Left ventricle myocardium inferior (tissue), 1 donor: ENCODE data around the gene FAF1. TPM values are rescaled to one million over a fixed set of nuclear protein-coding genes. Genes with fewer than 3 reads are reported as not detected.
A peak's percentile ranks its signal among the peaks of the same experiment; 100 is the strongest.

Experiments used
- DNase-seq: peaks from one replicate; pipeline ENCODE4 v3.0.0-alpha.2; 2020
- H3K27ac ChIP-seq: fragments of 200-600 bp; replicated peaks from 2 replicates; pipeline ENCODE4 v1.8.0; 2021
- H3K27me3 ChIP-seq: fragments of 200-600 bp; 2 replicates; pipeline ENCODE4 v1.8.0; 2021; ENCODE audit warnings: low read depth
- H3K36me3 ChIP-seq: fragments of 200-600 bp; 2 replicates; pipeline ENCODE4 v1.8.0; 2021
- H3K4me1 ChIP-seq: fragments of 200-600 bp; 2 replicates; pipeline ENCODE4 v1.8.0; 2021
- H3K4me3 ChIP-seq: fragments of 200-600 bp; 2 replicates; pipeline ENCODE4 v1.8.0; 2021; ENCODE audit warnings: mild to moderate bottlenecking, moderate library complexity
- H3K9me3 ChIP-seq: fragments of 200-600 bp; replicated peaks from 2 replicates; pipeline ENCODE4 v1.8.0; 2021
- CTCF ChIP-seq: fragments of 200-600 bp; IDR thresholded peaks from 2 replicates; pipeline ENCODE4 v1.8.0; 2021; ENCODE audit warnings: antibody characterized with exemption, mild to moderate bottlenecking, borderline replicate concordance
- intact Hi-C: fragments of 100-400 bp; cut with micrococcal nuclease; formaldehyde crosslinking; loops from one replicate; pipeline ENCODE4 v1.11.0; 2022
- total RNA-seq: library from RNA; stranded (reverse); fragmentation: NEBNext Ultra II Directional; extraction: Animal tissue kit (Norgen Biotek cat#: 25700); gene quantifications from one replicate; pipeline ENCODE4 v1.2.1, GENCODE V29; 2021
- donor health status: DM: no; HTN: yes; CAD: no; lungs with severe emphysema.

FAF1 gene
- total RNA-seq, 1 donor from 2014 or later, result 80.0 TPM

- no peak overlapping the region for H3K4me3 ChIP-seq
- DNase-seq, result no peak
- H3K27ac ChIP-seq, result no peak overlapping the region
- TF ChIP-seq CTCF, result no peak
- intact Hi-C loops, result no loop called here
- H3K9me3 ChIP-seq, result no peaks in the 10 kb centered on the region
- peaks cover 100% of the 10 kb centered on the region for H3K27me3 ChIP-seq
- H3K36me3 ChIP-seq, result no peaks in the 10 kb centered on the region
- H3K4me1 ChIP-seq, result peaks cover 53% of the 10 kb centered on the region
Measured at GRCh38 chr1:50427086-50427817, 532.8 kb downstream of the FAF1 start.

GRCh38 chr1:50426702-50427085 lies 533.4 kb downstream of the FAF1 start:
- peaks cover 100% of the 10 kb centered on the region for H3K27me3 ChIP-seq
- no peak for DNase-seq
- H3K36me3 ChIP-seq, result no peaks in the 10 kb centered on the region
- intact Hi-C loops, result no loop called here
- H3K27ac ChIP-seq, result no peak overlapping the region
- H3K4me1 ChIP-seq, result peaks cover 53% of the 10 kb centered on the region
- no peak overlapping the region for H3K4me3 ChIP-seq
- TF ChIP-seq CTCF, result no peak
- H3K9me3 ChIP-seq, result no peaks in the 10 kb centered on the region

- H3K4me1 ChIP-seq, result peaks cover 53% of the 10 kb centered on the region
- intact Hi-C loops, result no loop called here
- H3K9me3 ChIP-seq, result no peaks in the 10 kb centered on the region
Measured at GRCh38 chr1:50426108-50426700, 533.9 kb downstream of the FAF1 start.

GRCh38 chr1:50425376-50426107 lies 534.5 kb downstream of the FAF1 start:
- no peak for DNase-seq
- no peaks in the 10 kb centered on the region for H3K36me3 ChIP-seq
- intact Hi-C loops, result no loop called here
- H3K9me3 ChIP-seq, result no peaks in the 10 kb centered on the region
- no peak for TF ChIP-seq CTCF
- H3K27ac ChIP-seq, result no peak overlapping the region
- H3K27me3 ChIP-seq, result peaks cover 100% of the 10 kb centered on the region
- H3K4me3 ChIP-seq, result peak overlapping the region; percentile 56
- H3K4me1 ChIP-seq, result peaks cover 59% of the 10 kb centered on the region

More at GRCh38 chr1:50426108-50426700, 533.9 kb downstream of the FAF1 start:
- Histone ChIP-seq H3K36me3 (no peaks in the 10 kb centered on the region), H3K27ac (no peak overlapping the region), H3K27me3 (peaks cover 100% of the 10 kb centered on the region), H3K4me3 (no peak overlapping the region)
- no peak for TF ChIP-seq CTCF
- DNase-seq, result no peak

GRCh38 chr1:50424884-50425375 lies 535.1 kb downstream of the FAF1 start:
- H3K27ac ChIP-seq, result no peak overlapping the region
- no peak for DNase-seq
- peaks cover 100% of the 10 kb centered on the region for H3K27me3 ChIP-seq
- H3K9me3 ChIP-seq, result no peaks in the 10 kb centered on the region
- H3K36me3 ChIP-seq, result no peaks in the 10 kb centered on the region
- peak overlapping the region; percentile 56 for H3K4me3 ChIP-seq
- peaks cover 62% of the 10 kb centered on the region for H3K4me1 ChIP-seq
- intact Hi-C loops, result no loop called here
- TF ChIP-seq CTCF, result no peak
